ENCODE results near the gene IL1RAPL1.

IL1RAPL1 gene

GRCh38 chrX:29903360-29903759 is 1316.1 kb downstream of the IL1RAPL1 start:
- DNase-seq (ENCODE audit: low spot score) = peak; percentile 3

GRCh38 chrX:29911673-29912072 is 1324.4 kb downstream of the IL1RAPL1 start:
- no peak for DNase-seq (ENCODE audit: low spot score)

GRCh38 chrX:29913647-29914046 is 1326.4 kb downstream of the IL1RAPL1 start:
- DNase-seq (ENCODE audit: low spot score) = no peak

- no peak for DNase-seq (ENCODE audit: low spot score)
Observed at GRCh38 chrX:29922607-29923006, 1335.4 kb downstream of the IL1RAPL1 start.

- DNase-seq (ENCODE audit: low spot score) = no peak
Observed at GRCh38 chrX:29926056-29926455, 1338.8 kb downstream of the IL1RAPL1 start.

GRCh38 chrX:29926659-29927058 is 1339.4 kb downstream of the IL1RAPL1 start:
- no peak for DNase-seq (ENCODE audit: low spot score)

- no peak for DNase-seq (ENCODE audit: low spot score)
Observed at GRCh38 chrX:29935455-29935854, 1348.2 kb downstream of the IL1RAPL1 start.

GRCh38 chrX:29940750-29941149 is 1353.5 kb downstream of the IL1RAPL1 start:
- DNase-seq (ENCODE audit: low spot score) = no peak

GRCh38 chrX:29941287-29941686 is 1354.0 kb downstream of the IL1RAPL1 start:
- no peak for DNase-seq (ENCODE audit: low spot score)

- no peak for DNase-seq (ENCODE audit: low spot score)
Observed at GRCh38 chrX:29947225-29947624, 1360.0 kb downstream of the IL1RAPL1 start.

- no peak for DNase-seq (ENCODE audit: low spot score)
Observed at GRCh38 chrX:29948653-29949052, 1361.4 kb downstream of the IL1RAPL1 start.

GRCh38 chrX:29952016-29952415 is 1364.8 kb downstream of the IL1RAPL1 start:
- DNase-seq (ENCODE audit: low spot score) = no peak

GRCh38 chrX:29962061-29962460 is 1374.8 kb downstream of the IL1RAPL1 start:
- DNase-seq (ENCODE audit: low spot score) = no peak

GRCh38 chrX:29965634-29966033 is 1378.4 kb downstream of the IL1RAPL1 start:
- no peak for DNase-seq (ENCODE audit: low spot score)

GRCh38 chrX:29992083-29992482 is 1404.8 kb downstream of the IL1RAPL1 start:
- no peak for DNase-seq (ENCODE audit: low spot score)

GRCh38 chrX:30005813-30006212 is 1418.6 kb downstream of the IL1RAPL1 start:
- DNase-seq (ENCODE audit: low spot score) = no peak

Data from AG08396 (cell line).